ENCODE measurements around the gene PGGHG. TPM values are rescaled to one million over a fixed set of nuclear protein-coding genes. Genes with fewer than 3 reads are reported as not detected.

Gene PGGHG
- total and polyA plus RNA-seq, 10 donors = 53.4 to 250 (median 131) TPM

GRCh38 chr11:295351-296170, 6.6 kb downstream of the PGGHG start:
- peak; percentile 69 for DNase-seq
- Histone ChIP-seq H3K36me3 (peaks cover 0 to 54% (median 29%) of the 10 kb centered on the region in 6 donors), H3K27me3 (replicated peaks in 1 of 7) (peaks cover 0 to 34% (median 8%) of the 10 kb centered on the region in 7 donors), H3K4me1 (peaks cover 0 to 67% (median 17%) of the 10 kb centered on the region in 6 donors), H3K4me3 (no peak overlapping the region), H3K27ac (no peak overlapping the region), H3K9me3 (no peaks in the 10 kb centered on the region)
- intact Hi-C loops (cut with DNase I; ENCODE audit: low total_unique reads) = no loop called here
- 79 to 91% (median 83%) methylated on average over 17 to 26 of the region's 26 CpGs for WGBS, 5 donors
- TF ChIP-seq POLR2A (IDR thresholded peaks at IDR 0.05) = no peak
- TF ChIP-seq, protein P1, sequence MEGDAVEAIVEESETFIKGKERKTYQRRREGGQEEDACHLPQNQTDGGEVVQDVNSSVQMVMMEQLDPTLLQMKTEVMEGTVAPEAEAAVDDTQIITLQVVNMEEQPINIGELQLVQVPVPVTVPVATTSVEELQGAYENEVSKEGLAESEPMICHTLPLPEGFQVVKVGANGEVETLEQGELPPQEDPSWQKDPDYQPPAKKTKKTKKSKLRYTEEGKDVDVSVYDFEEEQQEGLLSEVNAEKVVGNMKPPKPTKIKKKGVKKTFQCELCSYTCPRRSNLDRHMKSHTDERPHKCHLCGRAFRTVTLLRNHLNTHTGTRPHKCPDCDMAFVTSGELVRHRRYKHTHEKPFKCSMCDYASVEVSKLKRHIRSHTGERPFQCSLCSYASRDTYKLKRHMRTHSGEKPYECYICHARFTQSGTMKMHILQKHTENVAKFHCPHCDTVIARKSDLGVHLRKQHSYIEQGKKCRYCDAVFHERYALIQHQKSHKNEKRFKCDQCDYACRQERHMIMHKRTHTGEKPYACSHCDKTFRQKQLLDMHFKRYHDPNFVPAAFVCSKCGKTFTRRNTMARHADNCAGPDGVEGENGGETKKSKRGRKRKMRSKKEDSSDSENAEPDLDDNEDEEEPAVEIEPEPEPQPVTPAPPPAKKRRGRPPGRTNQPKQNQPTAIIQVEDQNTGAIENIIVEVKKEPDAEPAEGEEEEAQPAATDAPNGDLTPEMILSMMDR (IDR thresholded peaks at IDR 0.05 in 8 of 11, conservative IDR thresholded peaks at IDR 0.05 in 3 of 11) = no peak
- TF ChIP-seq POLR2AphosphoS5 (IDR thresholded peaks at IDR 0.05) = peak in 1 of 3 donors; percentile 49

GRCh38 chr11:296171-297050, 7.5 kb downstream of the PGGHG start:
- 67 to 83% (median 81%) methylated on average over 6 to 35 of the region's 35 CpGs for WGBS, 5 donors
- TF ChIP-seq, protein P1 (IDR thresholded peaks at IDR 0.05 in 8 of 11, conservative IDR thresholded peaks at IDR 0.05 in 3 of 11) = no peak
- TF ChIP-seq POLR2AphosphoS5 (IDR thresholded peaks at IDR 0.05) = peak in 2 of 3 donors; percentile 6 to 69
- peaks cover 0 to 58% (median 13%) of the 10 kb centered on the region in 6 donors for H3K4me1 ChIP-seq
- H3K27ac ChIP-seq = peak overlapping the region in 1 of 8 donors; percentile 41
- DNase-seq = peak; percentile 70
- H3K9me3 ChIP-seq = no peaks in the 10 kb centered on the region
- intact Hi-C loops (cut with DNase I; ENCODE audit: low total_unique reads) = no loop called here
- H3K36me3 ChIP-seq = peaks cover 0 to 46% (median 29%) of the 10 kb centered on the region in 6 donors
- no peak overlapping the region for H3K4me3 ChIP-seq
- peaks cover 0 to 34% (median 8%) of the 10 kb centered on the region in 7 donors for H3K27me3 ChIP-seq (replicated peaks in 1 of 7)

GRCh38 chr11:297051-297585, 8.2 kb downstream of the PGGHG start:
- peak overlapping the region in 2 of 8 donors; percentile 22 to 41 for H3K27ac ChIP-seq
- intact Hi-C loops (cut with DNase I; ENCODE audit: low total_unique reads) = no loop called here
- peak in 2 of 3 donors; percentile 7 to 26 for TF ChIP-seq POLR2AphosphoS5 (IDR thresholded peaks at IDR 0.05)
- no peak for TF ChIP-seq POLR2A (IDR thresholded peaks at IDR 0.05)
- H3K27me3 ChIP-seq (replicated peaks in 1 of 7) = peaks cover 0 to 34% (median 8%) of the 10 kb centered on the region in 7 donors
- peaks cover 0 to 51% (median 13%) of the 10 kb centered on the region in 6 donors for H3K4me1 ChIP-seq
- 64 to 76% (median 71%) methylated on average over 12 to 13 of the region's 13 CpGs for WGBS, 5 donors
- DNase-seq = peak; percentile 71
- H3K9me3 ChIP-seq = no peaks in the 10 kb centered on the region
- H3K4me3 ChIP-seq = no peak overlapping the region
- peaks cover 0 to 39% (median 26%) of the 10 kb centered on the region in 6 donors for H3K36me3 ChIP-seq

Measured in spleen (tissue), 11 donors.